Kidney (tissue), 14 donors: ENCODE results near the gene MAGOHB. TPM values are rescaled to one million over a fixed set of nuclear protein-coding genes. Genes with fewer than 3 reads are reported as not detected.

Source experiments
- DNase-seq, 5 donors: peaks; one replicate each; pipeline ENCODE4 v3.0.0-alpha.2; 2013 to 2020
- FAIRE-seq: peaks from 2 replicates; lab custom pipeline; 2012; peaks lifted over from hg19 to GRCh38; lab: Jason Lieb, UNC
- H3K27ac ChIP-seq, 2 donors: one replicate each; pipeline ENCODE4 v1.7.0; 2013; ENCODE audit warnings: low read depth in 2 of 2, low read length in 2 of 2, inconsistent platforms in 1 of 2
- H3K27me3 ChIP-seq: one replicate; pipeline ENCODE4 v1.7.1; 2013; ENCODE audit warnings: low read length, inconsistent platforms; ENCODE audit not compliant: control insufficient read depth, insufficient read depth
- H3K36me3 ChIP-seq, 3 donors: one replicate each; pipeline versions ENCODE4 v1.7.0 to v1.7.1; 2013; ENCODE audit warnings: low read length in 3 of 3, control low read depth in 1 of 3, inconsistent platforms in 1 of 3; ENCODE audit not compliant: insufficient read depth in 3 of 3, control insufficient read depth in 2 of 3
- H3K4me1 ChIP-seq, 3 donors: one replicate each; pipeline versions ENCODE4 v1.7.0 to v1.7.1; 2013; ENCODE audit warnings: low read length in 3 of 3, inconsistent platforms in 1 of 3, low read depth in 1 of 3; ENCODE audit not compliant: control insufficient read depth in 2 of 3, insufficient read depth in 2 of 3
- H3K4me3 ChIP-seq, 3 donors: one replicate each; pipeline versions ENCODE4 v1.7.0 to v1.8.1; 2013; ENCODE audit warnings: low read length in 3 of 3, control low read depth in 1 of 3, inconsistent platforms in 1 of 3
- H3K9ac ChIP-seq, 3 donors: one replicate each; pipeline versions ENCODE4 v1.7.0 to v1.7.1; 2013; ENCODE audit warnings: low read length in 3 of 3, control low read depth in 1 of 3, inconsistent platforms in 1 of 3
- H3K9me3 ChIP-seq, 3 donors: one replicate each; pipeline versions ENCODE4 v1.7.0 to v1.7.1; 2013; ENCODE audit warnings: low read length in 3 of 3, control low read depth in 1 of 3, inconsistent platforms in 1 of 3; ENCODE audit not compliant: control insufficient read depth in 2 of 3, insufficient read depth in 1 of 3
- CTCF ChIP-seq: IDR thresholded peaks from 3 replicates; pipeline ENCODE4 v1.5.1; 2012; ENCODE audit warnings: mild to moderate bottlenecking, moderate library complexity, borderline replicate concordance; ENCODE audit not compliant: insufficient read depth; ENCODE audit errors: extremely low read depth
- intact Hi-C: fragments of 100-400 bp; cut with DNase I; formaldehyde crosslinking; loops from one replicate; pipeline ENCODE4 v1.11.1; 2022
- polyA plus RNA-seq: library from polyadenylated mRNA; stranded (reverse); fragments of 350-450 nt; fragmentation: Illumina TruSeq; extraction: RNeasy Lipid Tissue Mini Kit (QIAGEN cat#74804); gene quantifications from one replicate; pipeline ENCODE4 v1.2.3, GENCODE V29; 2014; ENCODE audit warnings: low read depth, low replicate concordance; ENCODE audit not compliant: insufficient read depth
- total RNA-seq: library from RNA; stranded (reverse); fragmentation: NEBNext Ultra II Directional; extraction: Animal tissue kit (Norgen Biotek cat#: 25700); gene quantifications from one replicate; pipeline ENCODE4 v1.2.1, GENCODE V29; 2021
- donor health status: control.
- donor health status: control.
- donor health status: control.
- donor health status: control.
- donor health status: control.
- donor health status: DM: yes; HTN: yes; CAD: no.
- donor health status: Normal renal cell carcinoma (clear cell type).

MAGOHB gene
- total and polyA plus RNA-seq, 2 donors from 2014 or later, result 20.0 to 31.7 TPM

GRCh38 chr12:10563966-10564365 lies 49.4 kb downstream of the MAGOHB start:
- Histone ChIP-seq H3K4me1 (no peaks in the 10 kb centered on the region), H3K36me3 (no peaks in the 10 kb centered on the region), H3K9me3 (no peaks in the 10 kb centered on the region), H3K27me3 (no peaks in the 10 kb centered on the region), H3K27ac (no peak overlapping the region), H3K9ac (no peak overlapping the region), H3K4me3 (no peak overlapping the region)
- FAIRE-seq, result no peak
- no peak for TF ChIP-seq CTCF
- no peak for DNase-seq
- intact Hi-C loops, result no loop called here

- H3K4me3 ChIP-seq, result no peak overlapping the region
- H3K27me3 ChIP-seq, result no peaks in the 10 kb centered on the region
- no peak for DNase-seq
- H3K4me1 ChIP-seq, result no peaks in the 10 kb centered on the region
- H3K36me3 ChIP-seq, result no peaks in the 10 kb centered on the region
- H3K27ac ChIP-seq, result no peak overlapping the region
- intact Hi-C loops, result no loop called here
- no peak for TF ChIP-seq CTCF
- no peak for FAIRE-seq
- no peaks in the 10 kb centered on the region for H3K9me3 ChIP-seq
- no peak overlapping the region for H3K9ac ChIP-seq
These were observed 50.4 kb downstream of the MAGOHB start for GRCh38 chr12:10563002-10563401.

- intact Hi-C loops, result no loop called here
- FAIRE-seq (peak; percentile 97), DNase-seq (peak in 2 of 5 donors; percentile 51 to 57)
- no peak overlapping the region for H3K4me3 ChIP-seq
- no peaks in the 10 kb centered on the region for H3K36me3 ChIP-seq
- no peak overlapping the region for H3K9ac ChIP-seq
- H3K27me3 ChIP-seq, result no peaks in the 10 kb centered on the region
- no peaks in the 10 kb centered on the region for H3K4me1 ChIP-seq
- H3K9me3 ChIP-seq, result no peaks in the 10 kb centered on the region
- no peak overlapping the region for H3K27ac ChIP-seq
- peak; percentile 66 for TF ChIP-seq CTCF
These were observed 51.0 kb downstream of the MAGOHB start for GRCh38 chr12:10562306-10562933.
